Urothelium cell line (cell line): ENCODE data around the gene IDUA.

Experiments
- DNase-seq: peaks from one replicate; pipeline ENCODE4 v3.0.0; 2011; ENCODE audit warnings: low spot score, mixed read lengths
- FAIRE-seq: peaks from 2 replicates; lab custom pipeline; 2011; peaks lifted over from hg19 to GRCh38; lab: Jason Lieb, UNC

IDUA gene

GRCh38 chr4:1013225-1014073, 26.6 kb downstream of the IDUA start:
- FAIRE-seq: no peak
- no peak for DNase-seq

- DNase-seq (no peak), FAIRE-seq (no peak)
Observed at GRCh38 chr4:1014291-1015167, 27.7 kb downstream of the IDUA start.

- FAIRE-seq (no peak), DNase-seq (no peak)
Observed at GRCh38 chr4:1015179-1015578, 28.3 kb downstream of the IDUA start.

- FAIRE-seq: no peak
- no peak for DNase-seq
Observed at GRCh38 chr4:1015746-1016145, 28.9 kb downstream of the IDUA start.

GRCh38 chr4:1017211-1017610, 30.4 kb downstream of the IDUA start:
- DNase-seq: no peak
- no peak for FAIRE-seq

GRCh38 chr4:1017706-1018105, 30.9 kb downstream of the IDUA start:
- no peak for FAIRE-seq
- no peak for DNase-seq

GRCh38 chr4:1018147-1019020, 31.5 kb downstream of the IDUA start:
- DNase-seq (no peak), FAIRE-seq (no peak)

GRCh38 chr4:1019320-1019719, 32.5 kb downstream of the IDUA start:
- FAIRE-seq (no peak), DNase-seq (no peak)

- FAIRE-seq (no peak), DNase-seq (no peak)
Observed at GRCh38 chr4:1019729-1020470, 33.1 kb downstream of the IDUA start.

GRCh38 chr4:1021386-1022050, 34.7 kb downstream of the IDUA start:
- FAIRE-seq: no peak

GRCh38 chr4:1022051-1022738, 35.4 kb downstream of the IDUA start:
- no peak for DNase-seq
- FAIRE-seq: no peak

More at GRCh38 chr4:1021386-1022050, 34.7 kb downstream of the IDUA start:
- no peak for DNase-seq

GRCh38 chr4:1022739-1023066, 35.9 kb downstream of the IDUA start:
- DNase-seq (no peak), FAIRE-seq (no peak)

GRCh38 chr4:1023075-1023640, 36.3 kb downstream of the IDUA start:
- DNase-seq: no peak
- FAIRE-seq: no peak

GRCh38 chr4:1023895-1024740, 37.3 kb downstream of the IDUA start:
- FAIRE-seq (no peak), DNase-seq (no peak)

- no peak for DNase-seq
- FAIRE-seq: no peak
Observed at GRCh38 chr4:1024882-1025545, 38.2 kb downstream of the IDUA start.

- FAIRE-seq: no peak
- DNase-seq: peak; percentile 22
Observed at GRCh38 chr4:1026115-1026514, 39.3 kb downstream of the IDUA start.

GRCh38 chr4:1027219-1027914, 40.5 kb downstream of the IDUA start:
- DNase-seq: no peak
- FAIRE-seq: no peak
